Activated CD4-positive, alpha-beta T cell treated with anti-CD3 and anti-CD28 coated beads, Interleukin-2, amount 50 U/mL, for 24 hours (primary cell): ENCODE results near the gene PHF21A.
"Not testable (repeated sequence)": the region's sequence is repeated elsewhere in the genome, so short reads cannot be mapped to it uniquely, and the experiment has no call there.

Source experiments
- DNase-seq, 2 donors: peaks; one replicate each; pipeline ENCODE4 v3.0.0-alpha.2; 2020; ENCODE audit warnings: low read depth in 1 of 2, low spot score in 1 of 2

Gene PHF21A

GRCh38 chr11:45985212-45985611 lies 136.0 kb downstream of the PHF21A start:
- no peak for DNase-seq

- DNase-seq: no peak
Observed at GRCh38 chr11:45984192-45984591, 137.1 kb downstream of the PHF21A start.

GRCh38 chr11:45983471-45983845 lies 137.8 kb downstream of the PHF21A start:
- DNase-seq: no peak

GRCh38 chr11:45982656-45983470 lies 138.4 kb downstream of the PHF21A start:
- DNase-seq: peak; percentile 4 to 12

- DNase-seq: not testable (repeated sequence)
Observed at GRCh38 chr11:45981826-45982225, 139.4 kb downstream of the PHF21A start.

- DNase-seq: no peak
Observed at GRCh38 chr11:45974806-45975205, 146.4 kb downstream of the PHF21A start.

- DNase-seq: no peak
Observed at GRCh38 chr11:45973601-45974000, 147.7 kb downstream of the PHF21A start.

- no peak for DNase-seq
Observed at GRCh38 chr11:45968901-45969300, 152.4 kb downstream of the PHF21A start.

GRCh38 chr11:45967506-45967905 lies 153.7 kb downstream of the PHF21A start:
- no peak for DNase-seq

- peak; percentile 32 to 50 for DNase-seq
Observed at GRCh38 chr11:45964911-45965389, 156.3 kb downstream of the PHF21A start.

- no peak for DNase-seq
Observed at GRCh38 chr11:45961751-45962240, 159.5 kb downstream of the PHF21A start.

GRCh38 chr11:45960387-45961095 lies 160.7 kb downstream of the PHF21A start:
- no peak for DNase-seq

GRCh38 chr11:45959851-45960250 lies 161.4 kb downstream of the PHF21A start:
- DNase-seq: no peak

GRCh38 chr11:45949992-45950407 lies 171.3 kb downstream of the PHF21A start:
- DNase-seq: no peak

GRCh38 chr11:45948356-45948755 lies 172.9 kb downstream of the PHF21A start:
- no peak for DNase-seq

GRCh38 chr11:45947885-45948284 lies 173.4 kb downstream of the PHF21A start:
- DNase-seq: no peak

GRCh38 chr11:45945397-45945999 lies 175.8 kb downstream of the PHF21A start:
- no peak for DNase-seq

- no peak for DNase-seq
Observed at GRCh38 chr11:45942381-45942780, 178.9 kb downstream of the PHF21A start.

- no peak for DNase-seq
Observed at GRCh38 chr11:45941285-45941684, 180.0 kb downstream of the PHF21A start.

- DNase-seq: no peak
Observed at GRCh38 chr11:45939836-45940235, 181.4 kb downstream of the PHF21A start.

GRCh38 chr11:45937916-45938315 lies 183.3 kb downstream of the PHF21A start:
- DNase-seq: no peak
